Stimulated activated CD4-positive, alpha-beta T cell treated with anti-CD3 and anti-CD28 coated beads, Interleukin-4, amount 100 ng/mL, for 4 hours (primary cell): ENCODE results near the gene NEK6.

Experiments
- DNase-seq, 2 experiments: peaks; one replicate each; pipeline ENCODE4 v3.0.0-alpha.2; 2020

Gene NEK6

GRCh38 chr9:124345751-124346281, 88.1 kb downstream of the NEK6 start:
- no peak for DNase-seq

- no peak for DNase-seq
Observed at GRCh38 chr9:124346347-124347163, 88.8 kb downstream of the NEK6 start.

GRCh38 chr9:124347206-124347967, 89.6 kb downstream of the NEK6 start:
- no peak for DNase-seq

GRCh38 chr9:124347968-124348358, 90.2 kb downstream of the NEK6 start:
- no peak for DNase-seq

- no peak for DNase-seq
Observed at GRCh38 chr9:124348363-124348762, 90.6 kb downstream of the NEK6 start.

GRCh38 chr9:124348831-124349230, 91.1 kb downstream of the NEK6 start:
- DNase-seq: no peak

- no peak for DNase-seq
Observed at GRCh38 chr9:124349267-124349666, 91.5 kb downstream of the NEK6 start.

GRCh38 chr9:124349675-124350493, 92.1 kb downstream of the NEK6 start:
- no peak for DNase-seq

- no peak for DNase-seq
Observed at GRCh38 chr9:124350494-124351263, 92.9 kb downstream of the NEK6 start.

GRCh38 chr9:124351672-124352468, 94.1 kb downstream of the NEK6 start:
- no peak for DNase-seq

GRCh38 chr9:124352616-124353015, 94.9 kb downstream of the NEK6 start:
- DNase-seq: no peak

GRCh38 chr9:124353166-124353768, 95.5 kb downstream of the NEK6 start:
- no peak for DNase-seq

GRCh38 chr9:124353811-124354274, 96.1 kb downstream of the NEK6 start:
- no peak for DNase-seq

GRCh38 chr9:124354346-124355038, 96.7 kb downstream of the NEK6 start:
- no peak for DNase-seq

GRCh38 chr9:124355039-124355940, 97.5 kb downstream of the NEK6 start:
- DNase-seq: no peak

GRCh38 chr9:124355941-124356744, 98.4 kb downstream of the NEK6 start:
- no peak for DNase-seq

- DNase-seq: no peak
Observed at GRCh38 chr9:124356745-124357390, 99.1 kb downstream of the NEK6 start.
